Inferior parietal cortex (tissue), 1 donor: Measurements from ENCODE around the gene SPSB1.

Experiments used
- DNase-seq: peaks from one replicate; pipeline ENCODE4 v3.0.0-alpha.2; 2016; ENCODE audit errors: extremely low spot score

Gene SPSB1

GRCh38 chr1:9344426-9345200 is 51.9 kb downstream of the SPSB1 start:
- DNase-seq, result no peak

DNA sequence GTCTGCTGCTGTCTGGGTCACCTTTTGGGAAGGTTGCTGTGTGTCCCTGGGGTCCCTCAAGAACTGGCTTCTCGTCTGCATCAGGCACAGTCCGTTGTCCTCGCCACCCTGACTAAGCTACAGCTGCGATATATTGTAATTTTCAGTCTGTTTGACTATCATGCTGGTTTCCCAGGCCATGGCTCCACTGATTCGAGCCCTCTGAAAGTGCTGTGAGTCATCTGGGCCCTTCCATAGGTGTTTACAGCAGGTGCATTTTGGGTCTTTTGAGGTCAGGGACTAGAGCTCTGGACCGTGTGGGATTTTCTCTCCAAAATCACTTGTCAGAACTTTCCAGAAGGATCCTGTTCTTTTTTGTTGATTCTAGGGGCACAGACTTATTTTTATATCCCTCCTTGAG is 52.8 kb downstream of the SPSB1 start:
- DNase-seq, result no peak

- DNase-seq, result no peak
These were observed 53.2 kb downstream of the SPSB1 start for GRCh38 chr1:9345922-9346321.

DNA sequence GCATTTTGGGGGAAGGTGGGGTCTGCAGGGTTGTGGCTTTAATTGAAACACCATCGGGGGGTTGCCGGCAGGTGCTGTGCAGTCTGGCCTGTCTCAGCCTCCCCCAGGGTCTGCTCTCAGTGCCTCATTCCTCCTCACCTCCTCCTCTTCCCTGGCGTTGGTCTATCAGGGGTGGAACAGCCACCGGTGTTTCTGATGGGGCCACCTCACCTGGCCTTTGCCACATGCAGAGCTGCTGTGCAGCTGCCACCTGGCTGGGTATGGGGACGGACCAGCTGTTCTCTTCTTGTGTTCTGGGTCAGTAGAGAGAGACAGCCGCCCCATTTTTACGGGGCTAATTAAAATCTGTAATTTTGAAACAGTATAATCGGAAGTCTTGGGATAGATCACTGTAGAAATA is 53.9 kb downstream of the SPSB1 start:
- no peak for DNase-seq

DNA sequence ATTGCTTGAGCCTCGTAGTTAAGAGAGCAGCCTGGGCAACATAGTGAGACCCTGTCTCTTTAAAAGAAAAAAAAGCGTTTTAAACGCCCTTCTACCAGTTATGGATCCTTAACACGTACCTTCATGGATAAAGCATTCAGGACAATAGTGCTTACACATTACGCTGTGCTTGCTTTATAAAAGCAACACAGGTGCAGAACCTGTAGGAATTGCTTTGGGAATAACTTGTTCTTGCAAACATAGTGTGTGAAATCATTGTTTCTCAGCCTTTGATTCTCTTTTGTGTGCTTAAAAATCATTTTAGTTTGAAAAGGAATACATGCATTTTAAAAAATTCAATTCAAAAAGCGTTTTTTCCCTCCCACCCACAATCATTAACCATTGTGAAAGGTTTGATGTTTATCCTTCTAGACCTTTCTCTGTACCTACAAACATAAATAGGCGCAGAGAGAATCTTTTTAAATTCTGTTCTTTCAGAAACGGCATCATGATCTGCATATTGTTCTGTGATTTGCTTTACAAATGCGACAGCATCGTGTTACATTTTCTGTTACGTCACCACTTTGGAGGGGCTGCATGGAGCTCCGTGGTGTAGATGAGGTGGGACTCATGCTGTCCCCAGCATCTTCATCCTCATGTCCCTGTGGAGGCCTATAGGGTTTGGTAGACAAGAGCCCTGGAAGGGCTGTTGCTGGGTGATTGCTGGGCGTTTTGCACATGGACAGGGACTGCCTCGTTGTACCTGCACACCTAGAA is 54.6 kb downstream of the SPSB1 start:
- no peak for DNase-seq

DNA sequence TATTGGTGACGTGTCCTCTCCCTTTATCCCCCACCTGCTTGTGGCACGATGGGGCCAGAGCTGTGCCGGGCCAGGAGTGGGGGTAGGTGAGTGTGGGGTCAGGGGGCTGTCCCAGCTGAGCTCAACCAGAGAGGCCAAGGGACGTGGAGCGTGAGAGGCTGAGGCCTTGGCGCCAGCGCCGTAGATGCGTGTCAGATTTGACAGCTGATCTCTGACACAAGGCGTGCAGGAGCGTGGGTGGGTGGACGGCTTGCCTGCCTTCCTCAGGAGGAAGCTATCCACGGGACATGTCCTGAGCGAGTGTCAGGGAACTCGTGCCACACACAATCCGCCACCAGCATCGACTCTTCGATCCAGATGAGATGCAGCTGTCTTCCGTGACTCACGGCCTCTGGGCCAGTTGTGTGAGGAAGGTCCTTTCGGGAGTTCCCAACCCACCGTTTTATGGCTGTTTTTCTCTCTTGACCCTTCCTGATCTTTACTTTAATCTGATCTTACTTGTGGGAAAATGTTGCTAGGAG is 56.7 kb downstream of the SPSB1 start:
- no peak for DNase-seq

- DNase-seq, result no peak
These were observed 57.6 kb downstream of the SPSB1 start for GRCh38 chr1:9350013-9350908.

GRCh38 chr1:9350960-9351359 is 58.3 kb downstream of the SPSB1 start:
- no peak for DNase-seq

DNA sequence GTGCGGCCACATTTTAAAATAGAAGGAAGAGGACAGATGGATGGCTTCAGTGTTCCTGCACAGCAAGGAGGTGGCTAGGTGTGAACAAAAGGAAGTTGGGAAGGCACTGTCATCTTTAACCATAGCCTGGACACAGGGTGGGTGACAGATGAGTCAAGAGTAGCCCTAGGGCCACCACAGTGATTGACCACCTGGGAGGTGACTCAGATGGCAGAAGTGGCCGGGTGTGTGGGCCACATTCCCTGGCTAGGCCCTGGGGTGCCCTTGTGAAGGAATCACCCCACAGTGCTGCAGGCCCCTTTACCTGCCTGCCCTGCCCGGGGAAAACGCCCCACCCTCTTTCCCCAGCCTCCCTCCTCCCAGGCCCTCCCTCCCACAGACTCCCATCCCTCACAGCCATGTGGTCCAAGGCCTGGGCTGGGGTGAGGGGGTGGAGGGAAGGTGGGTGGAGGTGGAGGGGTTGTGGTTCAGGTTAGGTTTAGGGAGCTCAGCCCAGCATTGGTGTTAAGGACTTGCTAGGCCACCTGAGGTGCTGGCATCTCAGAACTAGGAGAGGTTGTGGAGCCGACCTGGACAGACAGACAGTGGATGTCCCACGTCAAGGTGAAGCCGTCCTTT is 59.1 kb downstream of the SPSB1 start:
- DNase-seq, result no peak

DNA sequence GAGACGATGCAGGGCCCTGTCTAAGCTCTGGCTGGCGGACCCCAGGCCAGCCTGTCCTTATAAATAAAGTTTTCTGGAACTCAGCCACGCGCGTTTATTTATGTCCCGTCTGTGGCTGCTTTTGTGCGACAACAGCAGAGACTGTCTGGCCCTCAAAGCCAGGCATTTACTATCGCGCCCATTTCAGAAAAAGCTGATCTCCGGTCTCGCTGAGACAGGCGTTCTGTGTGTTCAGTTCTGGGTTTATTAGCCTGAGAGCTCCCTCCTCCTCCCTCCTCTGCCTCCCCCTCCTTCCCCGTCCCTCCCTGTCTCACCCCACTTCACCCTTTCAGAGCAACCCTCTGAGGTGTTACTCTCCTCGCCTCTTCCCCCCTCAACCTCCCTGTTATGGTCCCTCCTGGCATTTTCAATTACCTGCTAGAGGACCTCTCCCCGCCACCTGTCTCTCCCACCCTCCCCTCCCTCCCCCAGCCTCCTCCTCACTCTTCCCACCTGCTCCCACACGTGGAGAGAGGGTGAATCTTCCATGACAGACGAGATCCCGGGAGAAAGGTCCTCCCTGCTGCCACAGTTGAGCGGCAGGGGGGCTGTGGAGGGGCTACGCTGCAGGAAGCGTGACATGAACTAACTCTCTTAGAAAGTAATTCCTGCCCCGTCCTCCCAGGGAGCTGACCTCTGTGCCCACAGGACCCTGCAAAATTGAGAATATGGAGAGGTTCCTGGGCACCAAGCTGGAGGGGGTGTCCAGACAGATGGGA is 59.9 kb downstream of the SPSB1 start:
- DNase-seq, result peak; percentile 9

DNA sequence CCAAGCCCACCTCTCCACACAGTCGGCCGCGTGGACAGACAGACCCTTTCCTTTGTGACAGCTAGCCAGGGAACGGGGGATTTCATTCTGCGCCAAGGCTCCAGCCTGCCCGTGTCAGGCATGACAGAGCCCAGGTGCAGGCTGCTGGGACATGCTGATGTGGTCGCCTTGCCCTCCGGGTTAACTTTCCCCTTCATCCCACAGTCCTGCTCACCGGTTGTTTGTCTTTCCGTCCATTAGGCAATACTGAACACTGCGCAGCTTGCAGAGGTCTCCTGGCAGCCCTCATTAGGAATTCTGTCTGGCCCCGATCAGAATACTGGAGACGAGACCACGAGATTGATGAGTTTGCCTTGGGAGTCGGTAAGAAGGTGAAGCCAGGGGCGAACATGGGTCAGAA is 62.8 kb downstream of the SPSB1 start:
- DNase-seq, result no peak

DNA sequence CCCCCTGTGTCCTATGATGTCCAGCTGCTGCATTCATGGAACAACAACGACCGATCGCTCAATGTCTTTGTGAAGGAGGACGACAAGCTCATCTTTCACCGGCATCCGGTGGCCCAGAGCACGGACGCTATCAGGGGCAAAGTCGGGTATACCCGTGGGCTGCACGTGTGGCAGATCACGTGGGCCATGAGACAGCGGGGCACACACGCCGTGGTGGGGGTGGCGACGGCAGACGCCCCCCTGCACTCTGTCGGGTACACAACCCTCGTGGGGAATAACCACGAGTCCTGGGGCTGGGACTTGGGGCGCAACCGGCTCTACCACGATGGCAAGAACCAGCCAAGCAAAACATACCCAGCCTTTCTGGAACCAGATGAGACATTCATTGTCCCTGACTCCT is 63.3 kb downstream of the SPSB1 start:
- DNase-seq, result no peak

- DNase-seq, result no peak
These were observed 64.3 kb downstream of the SPSB1 start for GRCh38 chr1:9356829-9357466.

DNA sequence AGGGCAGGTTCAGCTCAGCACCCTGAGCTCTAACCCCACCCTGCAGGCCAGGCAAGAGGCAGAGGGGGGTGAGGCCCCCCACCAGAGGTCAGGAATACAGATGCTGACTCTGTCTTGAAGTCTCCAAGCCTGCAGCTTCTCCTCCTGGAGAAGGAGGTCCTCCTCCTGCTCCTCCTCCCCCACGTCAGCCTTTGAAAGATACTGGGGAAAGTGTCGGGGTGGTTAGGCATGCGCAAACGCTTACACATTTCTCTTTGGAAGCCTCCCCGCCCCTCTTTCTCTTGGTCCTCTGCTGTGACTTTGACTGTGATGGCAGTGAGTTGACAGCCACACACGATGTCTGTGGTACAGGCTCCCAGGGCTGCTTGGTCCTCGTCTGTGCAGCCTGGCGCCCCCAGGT is 65.3 kb downstream of the SPSB1 start:
- no peak for DNase-seq

DNA sequence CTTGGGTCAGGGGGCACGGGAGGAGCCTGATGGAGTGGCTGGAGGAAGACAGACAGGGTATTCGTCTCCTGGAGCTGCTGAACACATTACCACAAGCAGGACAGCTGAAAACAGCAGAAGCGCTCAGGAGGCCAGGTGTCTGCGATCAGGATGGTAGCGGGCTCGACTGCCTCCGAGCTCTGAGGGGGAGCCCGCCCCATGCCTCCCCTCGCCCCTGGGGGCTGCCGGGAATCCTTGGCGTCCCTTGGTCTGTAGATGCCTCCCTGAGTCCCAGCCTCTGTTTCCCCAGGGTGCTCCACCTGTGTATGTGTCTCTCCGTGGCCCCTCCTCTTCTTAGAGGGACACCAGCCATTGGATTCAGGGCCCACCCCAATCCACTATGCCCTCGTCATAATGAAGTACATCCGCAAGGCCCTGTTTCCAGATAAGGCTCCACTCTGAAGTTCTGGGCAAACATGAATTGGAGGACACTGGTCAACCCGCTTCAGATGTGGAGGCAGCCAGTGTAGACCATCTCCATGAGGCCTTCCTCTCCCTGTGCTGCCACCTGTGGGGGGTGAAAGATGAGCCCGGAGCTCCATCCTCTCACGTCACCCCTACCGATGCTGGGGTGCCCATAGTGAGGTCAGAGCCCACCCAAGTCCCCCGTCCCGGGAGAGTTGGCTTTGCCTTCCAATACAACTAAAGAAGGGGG is 67.8 kb downstream of the SPSB1 start:
- DNase-seq, result no peak

DNA sequence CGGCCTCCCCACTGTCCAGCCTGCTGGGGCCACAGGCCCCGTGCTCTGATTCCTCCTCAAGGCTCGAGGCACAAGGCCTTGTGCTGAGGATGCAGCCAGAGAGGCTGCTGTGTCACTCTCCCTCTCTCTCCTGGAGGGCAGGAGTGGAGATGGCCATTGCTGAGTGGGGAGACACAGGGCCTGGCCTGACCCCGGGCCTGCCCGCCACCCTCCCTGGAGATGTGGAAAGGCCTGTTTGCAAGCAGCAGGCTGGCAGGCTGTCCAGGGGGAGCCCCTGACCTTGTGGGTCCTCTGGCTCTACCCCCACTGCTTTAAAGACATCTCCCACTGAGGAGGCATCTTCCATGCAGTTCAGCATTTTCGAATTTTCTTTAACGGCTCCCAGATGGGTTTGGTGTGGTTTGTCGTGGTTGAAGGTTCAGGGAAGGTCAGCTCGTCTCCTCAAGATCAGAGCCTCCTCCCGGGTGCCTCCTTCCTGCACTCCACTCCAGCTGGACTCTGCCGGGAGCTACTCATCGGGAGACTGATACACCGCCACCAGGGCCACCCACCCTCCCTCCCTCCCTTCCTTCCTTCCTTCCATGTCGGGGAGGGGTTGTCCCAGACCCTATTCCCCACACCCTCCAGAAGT is 69.1 kb downstream of the SPSB1 start:
- DNase-seq, result no peak

DNA sequence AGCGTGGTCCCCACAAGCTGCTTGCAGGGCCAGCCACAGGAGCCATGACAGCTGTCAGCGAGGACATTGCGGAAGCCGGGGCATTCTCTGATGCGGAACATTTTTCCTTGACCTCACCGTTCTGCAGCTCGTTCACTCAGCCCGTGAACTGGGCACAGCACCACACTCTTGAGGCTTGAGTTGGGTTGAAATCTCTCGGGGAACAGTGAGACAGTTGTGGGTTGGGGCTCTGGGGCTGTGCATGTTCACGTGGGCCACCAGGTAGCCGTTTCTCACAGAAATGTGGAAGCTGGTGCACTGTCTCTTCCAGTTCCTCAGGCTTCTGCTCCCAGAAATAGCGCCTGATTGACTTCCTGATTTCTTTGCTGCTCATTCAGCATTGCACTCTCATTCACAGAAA is 69.8 kb downstream of the SPSB1 start:
- DNase-seq, result no peak

DNA sequence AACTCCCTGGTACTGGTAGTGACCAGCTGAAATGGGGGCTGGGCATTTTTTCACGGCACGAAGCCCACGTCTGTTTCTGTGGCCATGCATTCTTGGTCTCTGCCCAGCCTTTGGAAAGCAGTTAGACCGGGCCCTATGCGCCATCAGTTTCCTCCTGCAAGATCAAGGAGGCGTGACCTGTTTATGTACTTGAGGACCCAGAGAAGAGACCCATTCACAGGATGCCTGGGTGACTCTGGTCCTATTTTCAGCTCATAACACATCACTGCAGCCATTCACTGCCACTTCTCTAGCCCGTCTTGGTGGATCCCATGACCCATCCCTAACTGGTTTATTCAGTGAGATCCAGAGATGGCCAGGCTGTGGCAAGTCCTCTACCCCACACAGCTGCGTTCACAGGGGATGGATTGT is 70.4 kb downstream of the SPSB1 start:
- peak; percentile 62 for DNase-seq

- no peak for DNase-seq
These were observed 73.6 kb downstream of the SPSB1 start for GRCh38 chr1:9366298-9366697.
